22Rv1 (cell line): Measurements from ENCODE around the gene ANKRD33B.

Experiments
- CTCF ChIP-seq: fragments of 450-650 bp; IDR thresholded peaks from 2 replicates; pipeline ENCODE4 v1.5.1; 2017; ENCODE audit warnings: mild to moderate bottlenecking
- ZFX ChIP-seq: fragments of 450-650 bp; IDR thresholded peaks from 2 replicates; pipeline ENCODE4 v1.6.1; 2017; ENCODE audit warnings: antibody characterized with exemption, borderline replicate concordance

DNA sequence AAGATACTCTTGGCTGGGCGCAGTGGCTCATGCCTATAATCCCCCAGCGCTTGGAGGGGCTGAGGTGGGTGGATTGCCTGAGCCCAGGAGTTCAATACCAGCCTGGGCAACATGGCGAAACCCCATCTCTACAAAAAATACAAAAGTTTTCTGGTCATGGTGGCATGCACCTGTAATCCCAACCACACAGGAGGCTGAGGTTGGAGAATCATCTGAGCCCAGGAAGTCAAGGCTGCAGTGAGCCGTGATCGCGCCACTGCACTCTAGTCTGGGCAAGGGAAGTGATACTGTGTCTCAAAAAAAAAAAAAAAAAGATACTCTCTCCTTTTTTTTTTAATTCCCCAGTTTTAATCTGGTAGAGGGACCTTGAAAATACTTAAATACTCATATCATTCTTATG lies 15.0 kb downstream of the ANKRD33B start:
- no peak for TF ChIP-seq CTCF
- no peak for TF ChIP-seq ZFX
